Erythroblast (primary cell): ENCODE data around the gene NOMO2.
"Not testable (repeated sequence)": the region's sequence is repeated elsewhere in the genome, so short reads cannot be mapped to it uniquely, and the experiment has no call there.

ENCODE experiments used
- GATA1 ChIP-seq: IDR thresholded peaks from 2 replicates; pipeline ENCODE4 v1.6.1; 2011; ENCODE audit warnings: low read depth, mild to moderate bottlenecking, control low read depth, low read length, moderate library complexity
- POLR2A ChIP-seq: IDR thresholded peaks from 2 replicates; pipeline ENCODE4 v1.6.1; 2011; ENCODE audit warnings: mild to moderate bottlenecking, low read length

DNA sequence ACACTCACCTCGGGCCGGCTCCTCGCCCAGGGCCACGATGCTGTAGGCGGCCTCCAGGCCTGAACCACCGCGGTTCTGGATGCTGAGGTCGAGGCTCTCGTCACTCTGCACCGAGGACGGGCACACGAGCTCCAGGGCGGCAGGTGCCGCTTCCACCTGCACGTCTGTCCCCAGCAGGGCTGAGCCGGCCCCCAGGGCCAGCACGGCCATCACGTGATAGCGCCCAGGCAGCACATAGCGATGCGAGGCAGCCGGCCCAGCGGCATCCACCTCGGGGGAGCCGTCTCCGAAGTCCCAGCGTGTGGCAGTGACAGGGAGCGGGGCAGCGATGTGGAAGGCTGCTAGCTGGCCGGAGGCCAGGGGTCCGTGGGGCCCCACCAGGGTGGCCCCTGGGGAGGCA is 167.5 kb downstream of the NOMO2 start:
- TF ChIP-seq POLR2A, GATA1: not testable (repeated sequence)
